Suprapubic skin (tissue), 4 donors: Measurements from ENCODE around the gene UBFD1. TPM values are rescaled to one million over a fixed set of nuclear protein-coding genes. Genes with fewer than 3 reads are reported as not detected.
"Not testable (repeated sequence)": the region's sequence is repeated elsewhere in the genome, so short reads cannot be mapped to it uniquely, and the experiment has no call there.

ENCODE experiments used
- DNase-seq, 2 donors: peaks; one replicate each; pipeline ENCODE4 v3.0.0-alpha.2; 2019; ENCODE audit warnings: low spot score in 2 of 2
- H3K27ac ChIP-seq: fragments of 200-600 bp; sonication (generic); one replicate; pipeline ENCODE4 v1.5.1; 2019
- H3K27me3 ChIP-seq: fragments of 200-600 bp; sonication (generic); one replicate; pipeline ENCODE4 v1.5.1; 2019
- H3K36me3 ChIP-seq: fragments of 200-600 bp; sonication (generic); one replicate; pipeline ENCODE4 v1.5.1; 2019
- H3K4me1 ChIP-seq: fragments of 200-600 bp; sonication (generic); one replicate; pipeline ENCODE4 v1.5.1; 2019
- H3K4me3 ChIP-seq: fragments of 200-600 bp; sonication (generic); one replicate; pipeline ENCODE4 v1.5.1; 2019; ENCODE audit warnings: mild to moderate bottlenecking
- H3K9me3 ChIP-seq: fragments of 200-600 bp; sonication (generic); one replicate; pipeline ENCODE4 v1.5.1; 2019
- CTCF ChIP-seq, 2 donors: fragments of 200-600 bp in 1 of 2; fragments of 450-650 bp in 1 of 2; sonication (generic) in 1 of 2; IDR thresholded peaks; one replicate each; pipeline ENCODE4 v1.5.1; 2016 to 2019; ENCODE audit warnings: antibody characterized with exemption in 2 of 2, mild to moderate bottlenecking in 1 of 2, moderate library complexity in 1 of 2
- EP300 ChIP-seq: sonication (generic); formaldehyde crosslinking; IDR thresholded peaks from one replicate; pipeline ENCODE4 v1.6.1; 2017; ENCODE audit warnings: antibody characterized with exemption
- POLR2A ChIP-seq, 2 donors: fragments of 450-650 bp; IDR thresholded peaks; one replicate each; pipeline ENCODE4 v1.6.1; 2017; ENCODE audit warnings: antibody characterized with exemption in 2 of 2, mild to moderate bottlenecking in 2 of 2, moderate library complexity in 2 of 2
- POLR2AphosphoS5 ChIP-seq, 3 donors: sonication (generic); formaldehyde crosslinking; IDR thresholded peaks; one replicate each; pipeline ENCODE4 v1.6.1; 2017; ENCODE audit warnings: antibody characterized with exemption in 3 of 3
- WGBS: methylation state at CpG from one replicate; pipeline ENCODE4 v1.1.5; 2018; 5-methylcytosine and 5-hydroxymethylcytosine counted together
- total RNA-seq, 4 donors: library from RNA; depleted of rRNA; stranded (reverse); fragments of >200 nt; gene quantifications; one replicate each; pipeline ENCODE4 v1.1.0, GENCODE V29; 2016

UBFD1 gene
- total RNA-seq, 4 donors from 2014 or later: 26.5 to 48.1 (median 39.4) TPM

DNA sequence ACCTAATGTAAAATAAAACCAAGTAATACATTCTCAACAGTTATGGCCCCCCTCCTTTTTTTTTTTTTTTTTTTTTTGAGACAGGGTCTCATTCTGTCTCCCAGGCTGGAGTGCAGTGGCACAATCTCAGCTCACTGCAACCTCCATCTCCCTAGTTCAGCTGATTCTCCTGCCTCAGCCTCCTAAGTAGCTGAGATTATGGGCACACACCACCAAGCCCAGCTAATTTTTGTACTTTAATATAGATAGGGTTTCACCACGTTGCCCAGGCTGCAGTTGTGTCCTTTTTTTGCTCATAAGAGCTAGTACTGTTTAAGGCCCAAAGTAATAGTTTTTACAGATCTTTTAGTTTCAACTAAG lies 18.6 kb upstream of the UBFD1 start:
- TF ChIP-seq POLR2AphosphoS5 (IDR thresholded peaks at IDR 0.05) (no peak), EP300 (no peak), POLR2A (IDR thresholded peaks at IDR 0.05) (no peak), CTCF (IDR thresholded peaks at IDR 0.05) (no peak)
- 94% methylated on average over 1 of the region's 1 CpG for WGBS
- no peak overlapping the region for H3K4me3 ChIP-seq
- peaks cover 62% of the 10 kb centered on the region for H3K36me3 ChIP-seq
- no peak for DNase-seq
- no peaks in the 10 kb centered on the region for H3K27me3 ChIP-seq
- H3K4me1 ChIP-seq: no peaks in the 10 kb centered on the region
- H3K27ac ChIP-seq: no peak overlapping the region
- no peaks in the 10 kb centered on the region for H3K9me3 ChIP-seq

GRCh38 chr16:23539984-23540816 lies 17.3 kb upstream of the UBFD1 start:
- DNase-seq: no peak
- H3K4me3 ChIP-seq: no peak overlapping the region
- no peak overlapping the region for H3K27ac ChIP-seq
- TF ChIP-seq CTCF (IDR thresholded peaks at IDR 0.05): no peak
- TF ChIP-seq POLR2A (IDR thresholded peaks at IDR 0.05): no peak
- TF ChIP-seq EP300: no peak
- no peak for TF ChIP-seq POLR2AphosphoS5 (IDR thresholded peaks at IDR 0.05)
- no peaks in the 10 kb centered on the region for H3K4me1 ChIP-seq
- no peaks in the 10 kb centered on the region for H3K9me3 ChIP-seq
- 92% methylated on average over 11 of the region's 11 CpGs for WGBS
- peaks cover 62% of the 10 kb centered on the region for H3K36me3 ChIP-seq
- no peaks in the 10 kb centered on the region for H3K27me3 ChIP-seq

GRCh38 chr16:23540817-23541178 lies 16.7 kb upstream of the UBFD1 start:
- not testable (repeated sequence) for H3K9me3 ChIP-seq, DNase-seq, H3K27ac ChIP-seq, H3K4me3 ChIP-seq, H3K4me1 ChIP-seq, H3K27me3 ChIP-seq
- peaks cover 62% of the 10 kb centered on the region for H3K36me3 ChIP-seq
- 97% methylated on average over 3 of the region's 3 CpGs for WGBS

DNA sequence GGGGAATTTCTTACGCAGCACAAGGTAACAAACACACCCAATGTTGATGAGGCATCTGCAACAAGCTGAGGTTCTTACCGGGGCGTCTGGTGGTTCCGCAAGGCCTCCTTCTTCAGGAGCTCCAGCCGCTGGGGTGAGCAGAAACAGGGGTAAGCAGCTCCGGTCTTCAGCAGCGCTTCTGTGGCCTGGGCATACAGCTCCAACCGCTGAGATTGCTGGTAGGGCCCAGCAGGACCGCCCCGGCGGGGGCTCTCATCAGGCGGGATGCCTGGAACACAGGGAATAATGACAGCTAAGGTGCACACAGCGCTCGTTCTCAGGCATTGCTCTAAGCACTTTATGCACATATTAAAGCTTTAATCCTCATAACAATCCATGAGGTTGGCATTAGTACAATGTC lies 13.1 kb upstream of the UBFD1 start:
- no peaks in the 10 kb centered on the region for H3K9me3 ChIP-seq
- TF ChIP-seq POLR2AphosphoS5 (IDR thresholded peaks at IDR 0.05) (no peak), POLR2A (IDR thresholded peaks at IDR 0.05) (no peak), EP300 (no peak), CTCF (IDR thresholded peaks at IDR 0.05) (no peak)
- no peaks in the 10 kb centered on the region for H3K27me3 ChIP-seq
- peaks cover 83% of the 10 kb centered on the region for H3K36me3 ChIP-seq
- no peaks in the 10 kb centered on the region for H3K4me1 ChIP-seq
- H3K27ac ChIP-seq: no peak overlapping the region
- no peak for DNase-seq
- 88% methylated on average over 12 of the region's 14 CpGs for WGBS
- no peak overlapping the region for H3K4me3 ChIP-seq

GRCh38 chr16:23549938-23550337 lies 7.6 kb upstream of the UBFD1 start:
- 95% methylated on average over 5 of the region's 5 CpGs for WGBS
- Histone ChIP-seq H3K27ac (no peak overlapping the region), H3K36me3 (peaks cover 75% of the 10 kb centered on the region), H3K4me3 (no peak overlapping the region), H3K27me3 (no peaks in the 10 kb centered on the region), H3K9me3 (no peaks in the 10 kb centered on the region), H3K4me1 (no peaks in the 10 kb centered on the region)
- TF ChIP-seq POLR2A (IDR thresholded peaks at IDR 0.05) (no peak), POLR2AphosphoS5 (IDR thresholded peaks at IDR 0.05) (no peak)
- no peak for DNase-seq

- H3K9me3 ChIP-seq: no peaks in the 10 kb centered on the region
- DNase-seq: no peak
- no peak for TF ChIP-seq EP300
- no peak for TF ChIP-seq CTCF (IDR thresholded peaks at IDR 0.05)
- TF ChIP-seq POLR2AphosphoS5 (IDR thresholded peaks at IDR 0.05): no peak
- TF ChIP-seq POLR2A (IDR thresholded peaks at IDR 0.05): no peak
- H3K27ac ChIP-seq: no peak overlapping the region
- H3K27me3 ChIP-seq: no peaks in the 10 kb centered on the region
- H3K36me3 ChIP-seq: peaks cover 53% of the 10 kb centered on the region
- peaks cover 7% of the 10 kb centered on the region for H3K4me1 ChIP-seq
- no peak overlapping the region for H3K4me3 ChIP-seq
- WGBS: 82% methylated on average over 6 of the region's 6 CpGs
Observed at GRCh38 chr16:23552161-23552560, 5.4 kb upstream of the UBFD1 start.
